Choroid plexus epithelial cell (primary cell): ENCODE measurements around the gene TRIM9.
A peak's percentile ranks its signal among the peaks of the same experiment; 100 is the strongest.

Experiments
- DNase-seq: peaks from one replicate; pipeline ENCODE4 v3.0.0-alpha.2; 2010; ENCODE audit warnings: low read depth
- H3K4me3 ChIP-seq: 2 replicates; pipeline ENCODE4 v1.5.1; 2011; ENCODE audit warnings: low read depth, mild to moderate bottlenecking, control low read depth, low read length, moderate library complexity
- TF ChIP-seq, protein P1 (sequence below): conservative IDR thresholded peaks from 2 replicates; pipeline ENCODE4 v1.5.1; 2011; ENCODE audit warnings: low read depth, mild to moderate bottlenecking, control low read depth, inconsistent platforms, low read length, moderate library complexity

Gene TRIM9

GRCh38 chr14:51109651-51110050 lies 14.7 kb upstream of the TRIM9 start:
- H3K4me3 ChIP-seq = no peak overlapping the region
- DNase-seq = no peak
- TF ChIP-seq, protein P1, sequence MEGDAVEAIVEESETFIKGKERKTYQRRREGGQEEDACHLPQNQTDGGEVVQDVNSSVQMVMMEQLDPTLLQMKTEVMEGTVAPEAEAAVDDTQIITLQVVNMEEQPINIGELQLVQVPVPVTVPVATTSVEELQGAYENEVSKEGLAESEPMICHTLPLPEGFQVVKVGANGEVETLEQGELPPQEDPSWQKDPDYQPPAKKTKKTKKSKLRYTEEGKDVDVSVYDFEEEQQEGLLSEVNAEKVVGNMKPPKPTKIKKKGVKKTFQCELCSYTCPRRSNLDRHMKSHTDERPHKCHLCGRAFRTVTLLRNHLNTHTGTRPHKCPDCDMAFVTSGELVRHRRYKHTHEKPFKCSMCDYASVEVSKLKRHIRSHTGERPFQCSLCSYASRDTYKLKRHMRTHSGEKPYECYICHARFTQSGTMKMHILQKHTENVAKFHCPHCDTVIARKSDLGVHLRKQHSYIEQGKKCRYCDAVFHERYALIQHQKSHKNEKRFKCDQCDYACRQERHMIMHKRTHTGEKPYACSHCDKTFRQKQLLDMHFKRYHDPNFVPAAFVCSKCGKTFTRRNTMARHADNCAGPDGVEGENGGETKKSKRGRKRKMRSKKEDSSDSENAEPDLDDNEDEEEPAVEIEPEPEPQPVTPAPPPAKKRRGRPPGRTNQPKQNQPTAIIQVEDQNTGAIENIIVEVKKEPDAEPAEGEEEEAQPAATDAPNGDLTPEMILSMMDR = no peak

DNA sequence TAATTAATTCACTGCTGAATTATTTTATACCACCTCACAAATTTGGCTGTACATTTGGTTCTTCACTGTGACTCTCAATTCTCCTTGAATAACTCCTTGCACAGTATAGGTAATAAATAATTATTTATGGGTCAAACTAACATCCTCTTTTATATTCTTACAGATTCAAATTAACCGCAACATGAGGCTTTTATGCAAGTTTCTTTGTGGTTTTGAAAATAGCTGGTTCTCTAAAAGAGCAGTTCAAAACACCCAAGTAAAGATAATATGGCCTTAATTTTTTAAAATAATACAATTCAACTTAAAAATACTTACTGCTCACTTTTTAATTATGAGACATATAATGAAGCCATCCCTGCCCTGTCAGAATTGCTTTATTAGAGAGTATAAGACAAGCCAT lies 12.9 kb upstream of the TRIM9 start:
- TF ChIP-seq, protein P1 = no peak
- no peak for DNase-seq
- H3K4me3 ChIP-seq = no peak overlapping the region

DNA sequence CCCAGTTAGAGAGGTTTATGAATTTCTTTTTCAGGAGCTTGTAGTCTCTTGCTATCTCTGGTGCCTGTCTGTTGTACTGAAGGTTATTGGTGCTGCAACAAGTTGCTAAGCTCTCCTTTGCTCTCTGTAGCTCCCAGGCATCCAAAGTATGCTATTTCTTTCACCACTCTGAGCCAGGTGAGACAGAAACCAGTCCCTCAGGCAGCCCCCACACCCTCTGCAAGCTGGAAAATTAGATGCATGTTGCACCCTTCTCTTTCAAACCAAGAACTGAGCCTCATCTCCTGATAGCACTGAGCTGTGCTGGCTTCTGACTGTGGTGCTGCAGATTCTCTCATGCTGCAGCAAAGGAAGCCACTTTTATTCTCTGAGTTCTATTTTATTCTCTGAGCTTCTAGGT lies 9.6 kb upstream of the TRIM9 start:
- no peak overlapping the region for H3K4me3 ChIP-seq
- TF ChIP-seq, protein P1 = no peak
- DNase-seq = no peak

- DNase-seq = no peak
- TF ChIP-seq, protein P1 = no peak
These were observed 2.4 kb upstream of the TRIM9 start for GRCh38 chr14:51097287-51097686.

DNA sequence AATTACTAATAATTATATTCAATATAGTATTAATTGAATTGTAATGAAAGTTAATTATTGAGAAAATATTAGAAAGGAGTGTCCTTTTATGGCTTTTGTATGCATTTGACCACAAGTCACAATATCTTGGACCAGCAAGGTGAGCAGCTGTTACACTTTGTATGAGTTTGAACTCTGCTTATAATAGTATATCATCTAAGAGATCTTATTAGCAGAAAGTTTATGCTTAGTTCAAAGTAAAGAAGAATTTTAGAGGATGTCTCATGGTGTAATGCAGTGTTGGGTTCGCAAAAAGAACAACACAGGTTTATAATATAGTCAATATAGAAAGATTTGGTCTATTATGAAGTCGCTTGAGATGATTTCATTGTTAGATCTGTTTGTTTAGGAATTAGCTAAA lies 2.0 kb upstream of the TRIM9 start:
- no peak for DNase-seq
- no peak overlapping the region for H3K4me3 ChIP-seq
- TF ChIP-seq, protein P1 = no peak

More at GRCh38 chr14:51097287-51097686, 2.4 kb upstream of the TRIM9 start:
- no peak overlapping the region for H3K4me3 ChIP-seq

GRCh38 chr14:51095854-51096823 lies 1.2 kb upstream of the TRIM9 start:
- peak; percentile 59 for DNase-seq

More at GRCh38 chr14:51095854-51096823, 1.2 kb upstream of the TRIM9 start:
- TF ChIP-seq, protein P1 = no peak
- peak overlapping the region; percentile 66 for H3K4me3 ChIP-seq
